GM19239 (cell line): ENCODE measurements around the gene ZNF598.
A peak's percentile ranks its signal among the peaks of the same experiment; 100 is the strongest.
"Not testable (repeated sequence)": the region's sequence is repeated elsewhere in the genome, so short reads cannot be mapped to it uniquely, and the experiment has no call there.

Experiments
- DNase-seq: peaks from one replicate; pipeline ENCODE4 v3.0.0; 2011; ENCODE audit warnings: low spot score; ENCODE audit not compliant: insufficient read length
- FAIRE-seq: peaks from 2 replicates; lab custom pipeline; 2011; peaks lifted over from hg19 to GRCh38; lab: Jason Lieb, UNC

ZNF598 gene

DNA sequence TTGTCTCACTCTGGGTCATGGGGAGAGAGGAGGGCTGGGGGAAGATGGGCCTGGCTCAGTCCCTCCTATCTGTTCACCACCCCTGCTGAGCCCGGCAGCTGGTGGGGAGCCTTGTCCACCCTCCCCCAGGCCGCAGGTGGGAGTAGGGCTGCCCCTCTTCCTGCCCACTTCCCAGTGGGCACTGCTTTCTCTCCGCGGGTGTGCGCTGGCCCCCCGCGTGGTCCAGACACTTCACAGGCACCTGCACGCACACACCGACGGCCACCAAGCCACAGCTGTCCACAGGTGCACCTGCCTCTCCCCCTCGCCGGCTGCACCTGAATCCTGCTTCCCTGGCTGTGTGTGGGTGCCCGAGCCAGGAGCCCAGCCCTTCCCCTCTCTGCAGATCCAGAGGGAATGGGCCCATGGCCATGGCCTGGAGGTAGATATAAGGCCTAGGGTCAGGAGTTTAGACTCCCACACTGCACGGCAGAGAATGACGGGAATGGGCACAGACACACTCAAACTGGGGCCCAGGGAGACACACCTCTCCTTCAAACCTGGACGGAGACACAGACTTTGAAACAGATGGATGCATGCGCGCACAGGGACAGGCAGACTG lies 19.1 kb upstream of the ZNF598 start:
- FAIRE-seq (no peak), DNase-seq (no peak)

DNA sequence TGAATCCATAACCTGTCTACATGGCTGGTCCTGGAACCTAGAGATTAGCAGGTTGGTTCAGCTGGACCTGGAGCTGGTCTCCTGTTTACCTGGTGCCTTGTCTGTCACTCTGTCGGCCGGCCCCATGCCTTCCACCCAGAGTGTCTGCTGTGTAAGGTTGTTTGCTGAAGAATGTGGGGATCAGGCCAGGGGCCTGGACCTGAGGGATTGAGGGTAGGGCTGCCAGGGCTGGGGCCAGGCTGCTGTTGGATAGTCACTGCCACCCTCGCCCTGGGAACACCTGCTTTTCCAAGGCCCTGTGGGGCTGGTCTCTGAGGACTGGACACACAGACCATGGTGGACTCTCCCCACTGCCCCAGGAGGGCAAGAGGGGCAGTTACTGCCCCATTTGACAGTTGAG lies 18.5 kb upstream of the ZNF598 start:
- FAIRE-seq = no peak
- no peak for DNase-seq

DNA sequence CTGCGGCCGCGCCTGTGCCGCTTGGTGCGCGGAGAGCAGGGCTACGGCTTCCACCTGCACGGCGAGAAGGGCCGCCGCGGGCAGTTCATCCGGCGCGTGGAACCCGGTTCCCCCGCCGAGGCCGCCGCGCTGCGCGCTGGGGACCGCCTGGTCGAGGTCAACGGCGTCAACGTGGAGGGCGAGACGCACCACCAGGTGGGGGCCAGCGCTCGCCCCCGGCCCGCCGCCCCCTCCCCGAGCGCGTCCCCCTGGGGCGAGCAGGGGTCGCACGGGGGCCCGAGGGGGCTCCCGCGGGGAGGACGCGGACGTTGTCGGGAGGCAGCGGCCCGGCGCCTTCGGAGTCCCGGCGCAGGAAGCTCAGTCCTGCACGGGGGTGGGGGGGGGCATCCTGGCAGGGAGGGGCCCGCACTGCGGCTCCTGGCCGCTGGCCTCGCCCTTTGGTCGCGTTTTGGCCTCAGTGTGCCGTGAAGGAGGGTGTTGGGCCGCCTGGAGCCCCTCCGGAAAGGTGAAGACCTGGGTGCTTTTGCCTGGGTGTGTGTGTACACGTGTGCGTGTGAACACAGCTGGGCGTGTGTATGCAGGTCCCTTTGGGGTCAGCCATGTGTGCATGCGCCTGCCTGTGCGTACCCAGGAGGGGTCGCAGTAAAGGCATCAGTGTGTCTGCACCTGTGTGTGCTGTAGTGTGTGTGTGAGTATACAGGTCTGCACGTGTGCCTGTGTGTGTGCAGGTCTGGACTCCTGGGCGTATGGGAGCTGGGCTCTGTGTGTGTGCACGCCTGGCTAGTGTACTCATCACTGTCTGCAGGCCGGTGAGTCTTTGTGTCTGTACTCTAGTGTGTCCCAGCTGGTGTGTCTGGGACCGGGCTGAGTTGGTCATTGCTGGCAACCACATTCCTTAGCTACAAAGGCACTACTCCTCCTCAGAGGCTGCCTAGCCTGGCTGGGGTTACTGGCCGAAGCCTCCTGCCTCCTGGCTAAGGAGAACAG lies 17.7 kb upstream of the ZNF598 start:
- DNase-seq = no peak
- FAIRE-seq = no peak

DNA sequence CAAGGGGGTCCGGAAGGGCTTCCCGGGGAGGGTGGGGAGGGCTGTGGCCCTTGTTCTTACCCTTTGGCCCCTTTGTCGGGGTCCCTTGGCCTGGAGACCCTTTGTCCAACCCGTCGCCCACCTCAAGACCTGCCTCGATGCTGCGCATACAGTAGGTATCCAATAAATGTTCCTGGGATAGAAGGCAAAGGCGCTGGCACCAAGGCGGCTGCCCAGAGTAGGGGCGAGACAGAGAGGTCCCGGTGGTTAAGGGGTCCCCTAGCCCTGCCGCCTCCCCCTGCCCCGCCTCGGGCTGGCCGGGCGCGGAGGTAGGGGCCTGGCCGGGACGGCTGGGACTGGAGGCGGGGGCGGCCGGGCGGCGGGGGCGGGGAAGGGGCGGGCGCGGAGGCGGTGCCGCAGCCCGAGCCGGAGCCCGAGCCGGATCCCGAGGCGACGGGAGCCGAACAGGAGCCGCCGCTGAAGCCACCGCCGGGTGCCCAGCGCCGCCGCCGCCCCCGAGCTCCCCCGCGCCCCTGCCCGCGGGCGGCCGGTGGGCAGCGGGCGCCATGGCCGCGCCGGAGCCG lies 16.9 kb upstream of the ZNF598 start, which contains the start of gene NHERF2:
NHERF2 (plus strand) TSS at position 442 of the 563 bp plus-strand sequence; CDS start at position 546, 104 bp downstream.
- DNase-seq (no peak), FAIRE-seq (no peak)

DNA sequence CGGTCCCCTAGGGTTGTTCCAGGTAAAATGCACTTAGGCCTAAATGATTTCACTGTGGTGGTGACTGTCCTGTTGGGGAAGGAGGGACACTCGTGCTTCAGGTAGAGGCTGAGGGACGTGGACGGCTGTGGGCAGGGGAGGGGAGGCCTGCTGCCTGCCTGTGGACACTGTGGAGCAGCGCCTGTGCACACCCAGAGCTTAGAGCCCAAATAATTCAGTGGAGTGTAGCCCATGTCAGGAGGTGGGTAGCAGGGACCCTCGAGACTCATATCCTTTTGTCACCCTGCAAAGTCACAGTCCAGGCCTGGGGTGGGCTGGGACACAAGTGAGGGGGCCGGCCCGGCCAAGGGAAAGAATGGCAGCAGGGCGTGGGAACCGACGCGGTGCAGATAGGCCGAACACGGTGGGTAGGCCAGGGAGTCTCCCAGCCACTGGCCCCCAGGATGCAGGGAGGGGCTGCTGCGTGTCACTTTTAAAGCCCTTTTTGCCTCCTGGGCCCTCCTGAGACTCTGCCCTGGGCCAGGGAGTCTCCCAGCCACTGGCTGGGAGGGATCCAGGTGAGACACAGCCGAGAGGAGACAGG lies 16.3 kb upstream of the ZNF598 start:
- DNase-seq (no peak), FAIRE-seq (no peak)

DNA sequence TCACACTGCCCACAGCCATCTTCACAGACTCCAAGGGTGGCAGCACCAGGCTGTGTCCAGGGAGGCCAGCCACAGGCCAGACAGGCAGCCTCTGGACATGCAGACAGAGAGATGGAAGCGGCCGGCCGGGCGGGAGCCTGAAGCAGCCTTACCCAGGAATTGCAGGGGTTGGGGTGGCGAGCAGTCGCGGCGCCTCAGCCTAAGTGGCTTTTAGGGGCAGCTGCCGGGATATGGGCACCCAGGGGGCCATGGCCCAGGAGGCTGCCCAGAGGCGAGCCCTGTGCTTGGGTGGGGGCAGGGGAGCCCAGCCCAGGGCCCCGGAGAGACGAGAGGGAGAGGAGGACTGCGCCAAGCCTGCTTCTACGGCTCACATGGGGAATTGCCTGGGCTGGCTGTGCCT lies 15.6 kb upstream of the ZNF598 start:
- FAIRE-seq (no peak), DNase-seq (no peak)

DNA sequence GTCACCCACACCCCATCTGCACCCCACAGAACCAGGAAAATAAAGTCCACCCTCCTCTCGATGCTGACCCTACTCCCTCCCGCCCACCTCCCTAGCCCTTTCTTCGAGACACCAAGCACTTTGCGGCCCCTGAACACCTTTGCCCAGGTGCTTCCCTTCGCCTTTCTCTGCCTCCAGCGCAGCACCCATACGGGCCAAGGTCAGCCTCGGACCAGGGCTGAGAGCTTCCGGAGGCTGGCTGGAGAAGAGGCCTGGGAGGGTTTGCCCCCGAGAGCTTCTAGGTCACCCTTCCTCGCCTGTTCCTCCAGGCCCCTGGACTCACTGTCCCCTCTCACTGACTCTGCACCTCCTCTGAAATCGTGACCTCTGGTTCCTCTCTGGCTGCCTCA lies 14.4 kb upstream of the ZNF598 start:
- DNase-seq (no peak), FAIRE-seq (no peak)

DNA sequence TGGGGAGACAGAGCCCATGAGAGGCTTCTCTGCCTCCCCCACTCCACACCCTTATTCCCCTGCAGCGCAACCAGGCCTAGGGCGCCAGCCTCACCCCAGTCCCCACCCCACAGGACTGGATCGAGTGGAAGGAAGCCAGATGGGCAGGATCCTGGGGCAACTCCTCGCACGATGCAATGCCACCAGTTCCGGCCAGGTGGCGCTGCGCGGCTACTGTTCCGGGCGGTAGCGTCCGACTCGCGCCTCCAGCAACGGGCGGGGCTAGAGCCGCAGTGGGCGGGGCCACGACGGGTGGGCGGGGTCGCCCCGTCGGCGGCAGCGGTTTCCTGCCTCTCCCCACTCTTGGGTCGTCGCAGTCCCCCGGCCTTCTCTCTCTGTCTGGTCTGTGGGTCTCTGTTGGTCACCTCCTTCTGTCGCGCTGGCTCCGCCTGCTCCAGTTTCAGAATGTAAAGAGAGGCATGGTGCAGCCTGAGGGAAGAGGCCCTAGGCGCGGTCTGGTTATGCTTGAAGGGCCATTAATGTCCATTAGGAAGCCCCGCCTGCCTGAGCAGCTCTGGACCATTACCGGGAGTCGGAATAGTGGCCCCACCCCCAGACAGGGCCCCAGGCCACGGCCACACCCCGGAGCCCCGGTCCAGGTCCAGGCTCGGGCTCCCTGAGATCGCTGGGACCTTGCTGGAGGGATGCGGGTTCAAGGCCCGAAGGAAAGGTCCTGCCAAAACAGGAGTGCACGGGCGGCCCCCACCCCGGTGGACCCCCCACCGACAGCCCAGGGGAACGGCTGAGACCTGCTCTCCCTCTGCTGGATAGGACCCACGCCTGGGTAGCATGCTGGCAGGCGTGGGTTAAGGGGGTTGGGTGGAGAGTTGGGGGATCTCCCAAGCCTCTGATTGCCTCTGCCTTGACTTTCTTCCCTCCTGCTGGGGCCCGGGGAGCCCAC lies 13.7 kb upstream of the ZNF598 start:
- peak; percentile 87 for FAIRE-seq

DNA sequence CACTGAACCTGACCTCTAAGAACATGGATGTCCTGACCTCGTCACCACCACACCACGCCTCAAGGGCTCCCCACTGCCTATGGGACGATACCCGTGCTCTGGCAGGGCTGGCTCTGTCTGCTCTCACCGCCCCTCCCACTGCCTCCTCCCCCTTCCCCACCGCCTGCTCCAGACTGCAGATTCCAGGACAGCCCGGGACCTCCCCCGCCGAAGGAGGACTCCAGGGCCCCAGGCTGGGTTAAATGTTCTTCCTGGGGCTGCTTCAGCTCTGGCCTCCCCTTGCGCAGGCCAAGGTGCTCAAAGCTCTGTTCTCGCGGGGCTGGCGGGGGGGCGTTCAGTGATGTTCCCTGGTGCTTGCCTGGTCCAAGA lies 13.1 kb upstream of the ZNF598 start:
- DNase-seq = no peak
- no peak for FAIRE-seq

More for the DNA sequence above, 13.7 kb upstream of the ZNF598 start:
- peak; percentile 100 for DNase-seq

DNA sequence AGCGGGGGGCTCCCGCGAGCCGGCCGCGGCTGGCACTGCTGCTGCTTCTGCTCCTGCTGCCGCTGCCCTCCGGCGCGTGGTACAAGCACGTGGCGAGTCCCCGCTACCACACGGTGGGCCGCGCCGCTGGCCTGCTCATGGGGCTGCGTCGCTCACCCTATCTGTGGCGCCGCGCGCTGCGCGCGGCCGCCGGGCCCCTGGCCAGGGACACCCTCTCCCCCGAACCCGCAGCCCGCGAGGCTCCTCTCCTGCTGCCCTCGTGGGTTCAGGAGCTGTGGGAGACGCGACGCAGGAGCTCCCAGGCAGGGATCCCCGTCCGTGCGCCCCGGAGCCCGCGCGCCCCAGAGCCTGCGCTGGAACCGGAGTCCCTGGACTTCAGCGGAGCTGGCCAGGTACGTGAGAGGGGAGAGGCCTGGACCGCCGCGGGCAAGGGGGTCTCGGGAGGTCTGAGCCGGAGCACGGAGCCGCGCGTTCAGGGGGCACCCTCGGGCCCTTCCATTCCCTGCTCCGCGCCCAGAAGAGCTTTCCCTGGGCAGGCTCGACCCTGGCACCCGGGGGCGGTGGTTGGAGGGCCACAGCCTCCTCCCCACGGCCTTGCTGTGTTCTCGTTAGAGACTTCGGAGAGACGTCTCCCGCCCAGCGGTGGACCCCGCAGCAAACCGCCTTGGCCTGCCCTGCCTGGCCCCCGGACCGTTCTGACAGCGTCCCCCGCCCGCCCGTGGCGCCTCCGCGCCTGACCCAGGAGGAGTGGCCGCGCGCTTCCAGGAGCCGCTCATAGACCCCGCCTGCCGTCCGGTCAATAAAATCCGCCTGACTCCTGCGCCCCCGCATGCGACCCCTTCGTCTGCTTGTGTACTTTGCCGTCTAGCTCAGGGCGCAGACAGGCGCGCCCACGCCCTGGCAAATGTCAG lies 10.6 kb upstream of the ZNF598 start:
- FAIRE-seq (no peak), DNase-seq (no peak)

DNA sequence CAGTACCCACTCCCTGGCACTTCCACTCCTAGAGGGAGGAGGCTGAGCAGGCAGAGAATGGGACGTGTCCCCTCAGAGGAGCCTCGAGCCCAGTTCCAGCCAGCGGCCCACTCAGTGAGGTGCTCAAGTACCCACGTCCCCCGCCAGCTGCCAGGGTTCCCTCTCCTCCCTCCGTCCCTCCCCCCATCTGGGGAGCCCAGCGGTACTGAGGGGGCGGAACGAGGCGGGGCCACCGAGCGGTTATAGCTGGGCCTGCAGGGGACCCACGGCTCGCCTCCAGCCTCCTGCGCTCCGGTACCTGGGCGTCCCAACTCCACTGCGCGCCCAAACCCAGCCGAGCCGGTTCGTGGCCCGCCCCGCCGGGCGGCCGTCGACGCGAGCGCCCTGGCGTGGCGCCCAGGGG lies 9.9 kb upstream of the ZNF598 start, which contains the start of gene NPW:
NPW (plus strand) TSS at position 268 of the 403 bp plus-strand sequence.
- no peak for FAIRE-seq
- DNase-seq = no peak

DNA sequence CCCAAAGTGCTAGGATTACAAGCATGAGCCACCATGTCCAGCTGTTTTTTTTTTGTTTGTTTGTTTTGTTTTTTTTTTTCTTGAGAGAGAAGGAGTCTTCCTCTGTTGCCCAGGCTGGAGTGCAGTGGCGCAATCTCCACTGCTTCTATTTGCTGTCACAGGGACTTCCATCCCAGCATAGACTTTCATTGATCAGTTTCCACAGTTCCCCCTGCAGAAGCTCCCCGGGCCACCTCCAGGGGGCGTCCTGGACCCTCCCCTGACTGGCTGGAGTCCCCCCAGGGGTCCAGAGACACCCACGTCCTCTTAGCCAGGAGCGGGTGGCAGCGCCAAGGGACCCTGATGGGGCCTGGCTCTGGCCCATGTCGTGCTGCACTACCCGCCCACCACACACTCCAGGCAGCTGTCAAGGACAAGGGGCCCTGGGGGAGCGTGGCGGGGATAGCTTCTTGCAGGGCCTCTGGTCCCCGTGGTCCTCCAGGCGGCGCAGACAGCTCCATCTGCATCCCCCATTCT lies 6.8 kb upstream of the ZNF598 start:
- FAIRE-seq = no peak
- DNase-seq = no peak

DNA sequence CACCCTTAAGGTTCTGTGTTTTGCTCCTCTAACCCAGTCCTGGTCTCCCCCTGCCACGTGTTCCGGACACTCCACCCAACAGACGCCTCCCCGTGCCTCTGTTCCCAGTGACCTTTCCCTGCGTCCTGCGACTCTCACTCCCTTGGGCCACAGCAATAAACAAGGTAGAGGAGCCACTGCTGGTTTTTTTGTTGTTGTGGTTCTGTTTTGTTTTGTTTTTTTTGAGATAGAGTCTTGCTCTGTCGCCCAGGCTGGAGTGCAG lies 6.3 kb upstream of the ZNF598 start:
- FAIRE-seq (no peak), DNase-seq (no peak)

DNA sequence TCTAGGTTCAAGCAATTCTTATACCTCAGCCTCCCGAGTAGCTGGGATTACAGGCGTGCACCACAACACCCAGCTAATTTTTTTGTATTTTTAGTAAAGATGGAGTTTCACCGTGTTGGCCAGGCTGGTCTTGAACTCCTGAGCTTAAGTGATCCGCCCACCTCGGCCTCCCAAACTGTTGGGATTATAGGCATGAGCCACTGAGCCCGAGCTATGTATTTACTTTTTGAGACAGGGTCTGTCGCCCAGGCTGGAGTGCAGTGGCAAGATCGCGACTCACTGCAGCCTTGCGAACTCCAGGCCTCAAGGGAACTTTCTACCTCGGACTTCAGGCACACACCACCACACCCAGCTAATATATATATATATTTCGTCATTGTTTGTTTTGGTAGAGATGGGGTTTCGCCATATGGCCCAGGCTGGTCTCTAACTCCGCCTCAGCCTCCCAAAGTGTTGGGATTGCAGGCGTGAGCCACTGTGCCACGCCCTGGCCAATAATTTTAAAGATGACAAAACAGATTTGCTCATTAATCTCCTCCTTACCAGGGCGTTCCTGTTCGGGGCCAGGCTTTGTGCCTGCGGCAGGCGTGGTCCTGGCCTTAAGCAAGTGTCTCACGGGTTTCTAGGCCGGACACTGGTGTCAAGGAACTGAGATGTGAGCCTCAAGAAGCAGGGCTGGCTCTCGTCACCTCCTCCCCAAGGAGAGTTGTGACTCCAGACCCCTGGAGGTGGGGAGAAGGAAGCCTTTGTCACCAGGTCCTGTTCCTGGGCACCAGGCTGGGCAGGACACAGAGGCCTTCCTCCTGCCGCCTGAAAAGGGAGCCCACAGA lies 5.7 kb upstream of the ZNF598 start:
- no peak for DNase-seq
- FAIRE-seq = no peak

DNA sequence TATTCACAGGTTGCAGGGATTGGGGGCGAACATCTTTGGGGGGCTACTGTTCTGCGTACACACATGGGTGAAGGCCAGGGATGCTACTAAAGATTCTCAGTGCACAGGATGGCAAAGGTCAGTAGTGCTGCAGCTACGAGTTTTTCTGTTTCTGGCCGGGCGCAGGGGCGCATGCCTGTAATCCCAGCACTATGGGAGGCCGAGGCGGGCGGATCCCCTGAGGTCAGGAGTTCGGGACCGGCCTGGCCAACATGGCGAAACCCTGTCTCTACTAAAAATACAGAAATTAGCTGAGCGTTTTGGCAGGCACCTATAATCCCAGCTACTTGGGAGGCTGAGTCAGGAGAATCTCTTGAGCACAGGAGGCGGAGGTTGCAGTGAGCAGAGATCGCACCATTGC lies 3.9 kb upstream of the ZNF598 start:
- FAIRE-seq (no peak), DNase-seq (no peak)

DNA sequence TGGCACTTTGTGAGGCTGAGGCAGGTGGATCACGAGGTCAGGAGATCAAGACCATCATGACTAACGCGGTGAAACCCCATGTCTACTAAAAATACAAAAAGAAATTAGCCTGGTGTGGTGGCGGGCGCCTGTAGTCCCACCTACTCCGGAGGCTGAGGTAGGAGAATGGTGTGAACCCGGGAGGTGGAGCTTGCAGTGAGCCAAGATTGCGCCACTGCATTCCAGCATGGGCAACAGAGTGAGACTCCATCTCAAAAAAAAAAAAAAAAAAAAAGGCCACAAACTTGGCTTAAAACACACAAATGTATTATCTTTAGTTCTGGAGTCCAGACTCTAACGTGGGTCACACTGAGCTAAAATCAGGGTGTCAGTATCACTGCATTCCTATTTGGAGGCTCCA lies 2.1 kb upstream of the ZNF598 start:
- DNase-seq, FAIRE-seq: not testable (repeated sequence)

DNA sequence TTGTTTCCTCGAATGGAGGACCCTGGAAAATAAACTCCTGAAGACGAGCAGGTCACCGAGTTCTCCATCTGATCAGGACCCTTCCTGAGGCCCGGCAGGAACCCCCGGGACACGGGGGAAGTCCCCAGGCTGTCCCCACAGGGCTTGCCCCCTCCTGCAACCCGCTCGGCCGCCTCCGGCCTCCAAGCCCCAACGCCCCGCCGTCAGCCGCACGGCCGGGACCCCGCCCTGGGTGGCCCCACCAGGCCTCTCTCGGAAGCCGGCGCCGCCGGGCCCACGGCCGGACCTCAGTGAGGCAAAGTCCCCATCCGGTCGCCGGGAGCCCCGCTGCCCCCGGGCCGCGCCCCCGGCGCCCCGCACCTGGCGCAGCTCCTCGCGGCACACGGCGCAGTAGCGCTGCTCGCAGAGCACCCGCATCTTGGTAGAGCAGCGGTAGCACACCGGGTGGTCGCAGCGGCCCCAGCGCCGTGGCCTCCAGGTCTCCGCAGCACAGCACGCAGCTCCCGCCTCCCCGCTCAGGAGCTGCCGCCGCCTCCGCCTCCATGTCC lies 383 bp downstream of the ZNF598 start:
- FAIRE-seq (no peak), DNase-seq (no peak)
